Smooth muscle cell (in vitro differentiated cells): Measurements from ENCODE around the gene BAD. TPM values are rescaled to one million over a fixed set of nuclear protein-coding genes. Genes with fewer than 3 reads are reported as not detected.
A peak's percentile ranks its signal among the peaks of the same experiment; 100 is the strongest.

Source experiments
- DNase-seq: peaks from one replicate; lab custom pipeline; 2025; ENCODE audit not compliant: unreplicated experiment; lab: John Stamatoyannopoulos, UW
- H2AFZ ChIP-seq: fragments of 200-600 bp; sonication (generic); 2 replicates; pipeline ENCODE4 v1.6.0; 2016; ENCODE audit warnings: antibody characterized with exemption, low read depth, mild to moderate bottlenecking
- H3F3A ChIP-seq: fragments of 200-600 bp; sonication (generic); 2 replicates; pipeline ENCODE4 v1.6.0; 2017; ENCODE audit warnings: antibody characterized with exemption, low read depth
- H3K27ac ChIP-seq: fragments of 200-600 bp; sonication (generic); 2 replicates; pipeline ENCODE4 v1.5.1; 2016; ENCODE audit warnings: low read depth, mild to moderate bottlenecking
- H3K27me3 ChIP-seq: fragments of 200-600 bp; sonication (generic); 2 replicates; pipeline ENCODE4 v1.6.1; 2016; ENCODE audit warnings: low read depth, mild to moderate bottlenecking
- H3K36me3 ChIP-seq: fragments of 200-600 bp; sonication (generic); 2 replicates; pipeline ENCODE4 v1.5.1; 2016; ENCODE audit warnings: low read depth
- H3K4me1 ChIP-seq: fragments of 200-600 bp; sonication (generic); 2 replicates; pipeline ENCODE4 v1.5.1; 2016; ENCODE audit warnings: low read depth
- H3K4me2 ChIP-seq: fragments of 200-600 bp; sonication (generic); 2 replicates; pipeline ENCODE4 v1.6.0; 2016; ENCODE audit warnings: mild to moderate bottlenecking
- H3K4me3 ChIP-seq: fragments of 200-600 bp; sonication (generic); 2 replicates; pipeline ENCODE4 v1.5.1; 2016; ENCODE audit warnings: mild to moderate bottlenecking
- H3K79me2 ChIP-seq: fragments of 200-600 bp; sonication (generic); 2 replicates; pipeline ENCODE4 v1.6.0; 2016; ENCODE audit warnings: low read depth, mild to moderate bottlenecking
- H3K9ac ChIP-seq: fragments of 200-600 bp; sonication (generic); 2 replicates; pipeline ENCODE4 v1.6.0; 2016; ENCODE audit warnings: low read depth
- H3K9me3 ChIP-seq: fragments of 200-600 bp; sonication (generic); replicated peaks from 2 replicates; pipeline ENCODE4 v1.5.1; 2016; ENCODE audit warnings: low read depth
- H4K20me1 ChIP-seq: fragments of 200-600 bp; sonication (generic); 2 replicates; pipeline ENCODE4 v1.6.0; 2016; ENCODE audit warnings: low read depth
- WGBS: methylation state at CpG from one replicate; pipeline ENCODE4 v1.1.7; 2016; ENCODE audit warnings: low lambda C conversion rate; 5-methylcytosine and 5-hydroxymethylcytosine counted together
- polyA plus RNA-seq: library from polyadenylated mRNA; unstranded; fragments of >200 nt; fragmentation: Nextera tagmentation; extraction: Ambion mirVana; gene quantifications from 2 replicates; pipeline ENCODE4 v1.2.1, GENCODE V29; 2016
- total RNA-seq: library from RNA; depleted of rRNA; stranded (reverse); fragments of >200 nt; gene quantifications from 2 replicates; pipeline ENCODE4 v1.2.3, GENCODE V29; 2014
- TF ChIP-seq, protein P1 (sequence below): fragments of 200-600 bp; sonication (generic); IDR thresholded peaks from 2 replicates; pipeline ENCODE4 v1.5.1; 2017; ENCODE audit warnings: borderline replicate concordance, mild to moderate bottlenecking, antibody characterized with exemption; ENCODE audit not compliant: insufficient read depth, poor library complexity, severe bottlenecking

BAD gene
- total and polyA plus RNA-seq, 2 experiments from 2014 or later: 65.8 to 117 TPM

DNA sequence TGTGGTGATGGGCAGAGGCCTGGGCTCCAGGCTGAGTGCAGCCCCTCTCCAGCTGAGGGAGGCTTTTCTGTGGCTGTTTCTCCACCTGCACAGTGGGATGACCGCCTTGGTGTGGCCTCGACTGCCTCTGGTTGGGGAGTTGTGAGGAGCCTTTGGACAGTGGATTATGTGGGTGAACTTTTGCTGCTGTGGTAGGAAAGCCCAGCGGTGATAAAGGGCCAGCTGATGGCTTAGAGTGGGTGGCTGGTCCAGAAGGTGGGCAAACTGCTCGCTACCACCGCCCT is 19.5 kb upstream of the BAD start:
- 56% methylated on average over 5 of the region's 5 CpGs for WGBS
- Histone ChIP-seq H3K27me3 (peaks cover 20% of the 10 kb centered on the region), H3K27ac (peak overlapping the region; percentile 83), H3F3A (no peaks in the 10 kb centered on the region), H4K20me1 (peaks cover 7% of the 10 kb centered on the region), H3K36me3 (no peaks in the 10 kb centered on the region), H3K4me1 (peaks cover 18% of the 10 kb centered on the region), H3K9me3 (no peaks in the 10 kb centered on the region), H3K4me3 (peak overlapping the region; percentile 49), H3K79me2 (peaks cover 25% of the 10 kb centered on the region), H3K4me2 (peak overlapping the region; percentile 79), H3K9ac (no peak overlapping the region), H2AFZ (no peak overlapping the region)
- no peak for DNase-seq
- TF ChIP-seq, protein P1, sequence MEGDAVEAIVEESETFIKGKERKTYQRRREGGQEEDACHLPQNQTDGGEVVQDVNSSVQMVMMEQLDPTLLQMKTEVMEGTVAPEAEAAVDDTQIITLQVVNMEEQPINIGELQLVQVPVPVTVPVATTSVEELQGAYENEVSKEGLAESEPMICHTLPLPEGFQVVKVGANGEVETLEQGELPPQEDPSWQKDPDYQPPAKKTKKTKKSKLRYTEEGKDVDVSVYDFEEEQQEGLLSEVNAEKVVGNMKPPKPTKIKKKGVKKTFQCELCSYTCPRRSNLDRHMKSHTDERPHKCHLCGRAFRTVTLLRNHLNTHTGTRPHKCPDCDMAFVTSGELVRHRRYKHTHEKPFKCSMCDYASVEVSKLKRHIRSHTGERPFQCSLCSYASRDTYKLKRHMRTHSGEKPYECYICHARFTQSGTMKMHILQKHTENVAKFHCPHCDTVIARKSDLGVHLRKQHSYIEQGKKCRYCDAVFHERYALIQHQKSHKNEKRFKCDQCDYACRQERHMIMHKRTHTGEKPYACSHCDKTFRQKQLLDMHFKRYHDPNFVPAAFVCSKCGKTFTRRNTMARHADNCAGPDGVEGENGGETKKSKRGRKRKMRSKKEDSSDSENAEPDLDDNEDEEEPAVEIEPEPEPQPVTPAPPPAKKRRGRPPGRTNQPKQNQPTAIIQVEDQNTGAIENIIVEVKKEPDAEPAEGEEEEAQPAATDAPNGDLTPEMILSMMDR: no peak

DNA sequence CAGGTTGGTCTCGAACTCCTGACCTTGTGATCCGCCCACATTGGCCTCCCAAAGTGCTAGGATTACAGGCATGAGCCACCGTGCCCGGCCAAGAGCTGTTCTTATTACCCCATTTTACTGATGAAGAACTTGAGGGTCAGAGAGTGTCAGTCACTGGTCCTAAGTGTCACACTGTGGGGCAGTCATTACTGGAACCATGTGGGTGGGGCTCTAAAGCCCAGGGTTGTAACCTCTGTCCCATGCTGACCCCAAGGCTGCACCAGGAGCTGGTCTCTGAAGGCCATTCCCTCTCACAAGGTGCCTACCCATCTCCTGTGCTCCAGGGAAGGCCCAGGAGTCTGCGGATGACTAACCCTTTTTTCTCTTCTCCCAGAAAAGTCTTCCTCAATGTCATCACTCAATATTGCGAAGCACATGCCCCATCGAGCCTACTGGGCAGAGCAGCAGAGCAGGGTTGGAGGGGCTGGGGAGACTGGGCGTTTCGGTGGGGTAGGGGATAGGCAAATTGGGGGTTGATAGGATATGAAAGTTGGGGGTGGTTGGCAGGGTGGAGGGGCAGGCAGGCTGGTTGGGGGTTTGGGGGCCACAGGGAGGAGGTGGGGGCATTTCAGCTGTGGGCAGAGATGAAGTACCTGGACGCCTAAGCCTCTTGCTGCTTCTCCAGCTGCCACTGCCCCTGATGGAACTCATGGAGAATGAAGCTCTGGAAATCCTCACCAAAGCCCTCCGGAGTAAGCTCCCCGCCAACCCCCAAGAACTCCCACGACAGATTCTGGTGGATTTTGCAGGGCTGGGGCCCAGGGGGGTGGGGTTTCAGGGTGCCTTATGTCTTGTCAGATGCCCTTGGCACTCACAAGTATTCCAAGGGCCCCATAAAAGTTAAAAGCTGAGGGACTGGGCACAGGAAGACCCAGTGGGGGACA is 18.9 kb upstream of the BAD start:
- H3K27ac ChIP-seq: no peak overlapping the region
- H3K27me3 ChIP-seq: peaks cover 26% of the 10 kb centered on the region
- WGBS: 89% methylated on average over 12 of the region's 13 CpGs
- no peaks in the 10 kb centered on the region for H3K36me3 ChIP-seq
- peaks cover 7% of the 10 kb centered on the region for H4K20me1 ChIP-seq
- no peak overlapping the region for H3K4me3 ChIP-seq
- no peak overlapping the region for H3K4me2 ChIP-seq
- DNase-seq: no peak
- H3K9me3 ChIP-seq: no peaks in the 10 kb centered on the region
- H3K9ac ChIP-seq: no peak overlapping the region
- TF ChIP-seq, protein P1: no peak
- H3K4me1 ChIP-seq: peaks cover 18% of the 10 kb centered on the region
- peaks cover 23% of the 10 kb centered on the region for H3K79me2 ChIP-seq
- no peak overlapping the region for H2AFZ ChIP-seq
- no peaks in the 10 kb centered on the region for H3F3A ChIP-seq

GRCh38 chr11:64299847-64300648 is 15.6 kb upstream of the BAD start, which contains the start of gene CATSPERZ:
TSS of gene CATSPERZ (plus strand) at chr11:64300358. CDS start at chr11:64300411, 53 bp downstream.
- peaks cover 12% of the 10 kb centered on the region for H3K4me1 ChIP-seq
- H3K27ac ChIP-seq: no peak within 1 kb of the TSS
- H3K9ac ChIP-seq: no peak within 1 kb of the TSS
- no peaks in the 10 kb centered on the region for H4K20me1 ChIP-seq
- 19% methylated on average over 41 of the region's 54 CpGs for WGBS
- no peak within 1 kb of the TSS for H2AFZ ChIP-seq
- TF ChIP-seq, protein P1: no peak
- no peaks in the 10 kb centered on the region for H3F3A ChIP-seq
- H3K27me3 ChIP-seq: peaks cover 59% of the 10 kb centered on the region
- no peaks in the 10 kb centered on the region for H3K36me3 ChIP-seq
- DNase-seq: no peak
- H3K4me2 ChIP-seq: peak within 1 kb of the TSS; percentile 77
- H3K9me3 ChIP-seq: no peaks in the 10 kb centered on the region
- H3K4me3 ChIP-seq: peak within 1 kb of the TSS; percentile 40
- no peaks in the 10 kb centered on the region for H3K79me2 ChIP-seq
